K562 (cell line): Measurements from ENCODE around the gene IFTAP. TPM values are rescaled to one million over a fixed set of nuclear protein-coding genes. Genes with fewer than 3 reads are reported as not detected.

Experiments used
- DDX20 ChIP-seq: fragments of 450-650 bp; IDR thresholded peaks from 2 replicates; pipeline ENCODE4 v1.6.1; 2016; ENCODE audit warnings: missing genetic modification characterization, low read depth, mild to moderate bottlenecking, missing compliant biosample characterization, moderate library complexity
- L3MBTL2 ChIP-seq: fragments of 450-650 bp; IDR thresholded peaks from 2 replicates; pipeline ENCODE4 v1.6.1; 2016; ENCODE audit warnings: mild to moderate bottlenecking, moderate library complexity
- MAFG ChIP-seq: fragments of 450-650 bp; conservative IDR thresholded peaks from 2 replicates; pipeline ENCODE4 v1.6.1; 2016; ENCODE audit warnings: missing genetic modification characterization, missing compliant biosample characterization
- NFIC ChIP-seq: fragments of 450-650 bp; IDR thresholded peaks from 2 replicates; pipeline ENCODE4 v1.6.1; 2017; ENCODE audit warnings: mild to moderate bottlenecking, inconsistent platforms
- NRF1 ChIP-seq, 2 experiments: fragments of 450-650 bp; IDR thresholded peaks in 1 of 2; conservative IDR thresholded peaks in 1 of 2; 2 replicates each; pipeline ENCODE4 v1.6.1; 2014; ENCODE audit warnings: mild to moderate bottlenecking in 2 of 2
- PHF8 ChIP-seq: fragments of 200-600 bp; sonication (generic); IDR thresholded peaks from 2 replicates; pipeline ENCODE4 v1.6.1; 2012; ENCODE audit warnings: mixed run types, mild to moderate bottlenecking, inconsistent platforms, low read length, moderate library complexity, borderline replicate concordance
- POLR2G ChIP-seq: fragments of 200-400 bp; formaldehyde crosslinking; IDR thresholded peaks from 2 replicates; pipeline ENCODE4 v1.6.1; 2017; ENCODE audit warnings: low read depth, mild to moderate bottlenecking, antibody characterized with exemption, low read length, moderate library complexity
- RHOXF2B ChIP-seq: fragments of 250-450 bp; sonication (Bioruptor Pico); conservative IDR thresholded peaks from 2 replicates; pipeline ENCODE4 v1.5.1; 2021
- SMAD4 ChIP-seq: fragments of 250-450 bp; sonication (Bioruptor Pico); conservative IDR thresholded peaks from 2 replicates; pipeline ENCODE4 v1.8.0; 2021; ENCODE audit warnings: inconsistent platforms, mild to moderate bottlenecking, moderate library complexity
- TEAD4 ChIP-seq, 2 experiments: sonication (generic) in 1 of 2; formaldehyde crosslinking in 1 of 2; IDR thresholded peaks; 2 replicates each; pipeline versions ENCODE4 v1.6.1 to v1.8.0; 2012 to 2022; ENCODE audit warnings: borderline replicate concordance in 1 of 2, inconsistent platforms in 1 of 2, low read length in 1 of 2, mild to moderate bottlenecking in 1 of 2, missing genetic modification reagents in 1 of 2
- WHSC1 ChIP-seq: IDR thresholded peaks from one replicate; pipeline ENCODE4 v1.6.1; 2012; ENCODE audit warnings: low read length, control low read depth, inconsistent platforms
- ZNF143 ChIP-seq: sonication (generic); formaldehyde crosslinking; IDR thresholded peaks from 2 replicates; pipeline ENCODE4 v1.9.0; 2022; ENCODE audit warnings: mild to moderate bottlenecking, missing genetic modification reagents
- ZNF175 ChIP-seq: fragments of 200-800 bp; sonication (Bioruptor generic); IDR thresholded peaks from 2 replicates; pipeline ENCODE4 v1.6.1; 2016; ENCODE audit warnings: low read depth, mild to moderate bottlenecking, missing genetic modification characterization, missing compliant biosample characterization
- polyA plus RNA-seq, 8 experiments: library from polyadenylated mRNA; depleted of rRNA in 4 of 8; stranded (reverse) in 5 of 8; unstranded in 3 of 8; fragments of >200 nt; fragmentation: Nextera tagmentation in 2 of 8; fragmentation: Illumina TruSeq in 1 of 8; extraction: Ambion mirVana in 2 of 8; extraction: Trizol in 1 of 8; gene quantifications; 2 replicates each; pipeline versions ENCODE4 v1.2.1 to v1.2.3, GENCODE V29; 2011 to 2014; ENCODE audit warnings: inconsistent platforms in 1 of 8, missing spikeins in 1 of 8
- total RNA-seq, 7 experiments: library from RNA; depleted of rRNA in 6 of 7; stranded (reverse); fragments of >200 nt in 6 of 7; fragmentation: Illumina TruSeq in 2 of 7; extraction: Trizol in 2 of 7; gene quantifications; 2 replicates each; pipeline versions ENCODE4 v1.2.1 to v1.2.3, GENCODE V29; 2011 to 2021; ENCODE audit warnings: low replicate concordance in 1 of 7
- TF ChIP-seq, protein P1 (sequence below): conservative IDR thresholded peaks from 2 replicates; pipeline ENCODE4 v1.6.1; 2011; ENCODE audit warnings: low read depth, mild to moderate bottlenecking, low read length; ENCODE audit not compliant: control insufficient read depth
- TF ChIP-seq, protein P2 (sequence below): fragments of 450-650 bp; formaldehyde crosslinking; IDR thresholded peaks from 2 replicates; pipeline ENCODE4 v1.4.0; 2022; ENCODE audit warnings: mild to moderate bottlenecking, moderate library complexity

The IFTAP gene
- total and polyA plus RNA-seq, 9 of the 15 experiments (the other 6 are each of a cell fraction or from before 2014, with no cell fraction given) = 9.2 to 30.0 (median 17.0) TPM

DNA sequence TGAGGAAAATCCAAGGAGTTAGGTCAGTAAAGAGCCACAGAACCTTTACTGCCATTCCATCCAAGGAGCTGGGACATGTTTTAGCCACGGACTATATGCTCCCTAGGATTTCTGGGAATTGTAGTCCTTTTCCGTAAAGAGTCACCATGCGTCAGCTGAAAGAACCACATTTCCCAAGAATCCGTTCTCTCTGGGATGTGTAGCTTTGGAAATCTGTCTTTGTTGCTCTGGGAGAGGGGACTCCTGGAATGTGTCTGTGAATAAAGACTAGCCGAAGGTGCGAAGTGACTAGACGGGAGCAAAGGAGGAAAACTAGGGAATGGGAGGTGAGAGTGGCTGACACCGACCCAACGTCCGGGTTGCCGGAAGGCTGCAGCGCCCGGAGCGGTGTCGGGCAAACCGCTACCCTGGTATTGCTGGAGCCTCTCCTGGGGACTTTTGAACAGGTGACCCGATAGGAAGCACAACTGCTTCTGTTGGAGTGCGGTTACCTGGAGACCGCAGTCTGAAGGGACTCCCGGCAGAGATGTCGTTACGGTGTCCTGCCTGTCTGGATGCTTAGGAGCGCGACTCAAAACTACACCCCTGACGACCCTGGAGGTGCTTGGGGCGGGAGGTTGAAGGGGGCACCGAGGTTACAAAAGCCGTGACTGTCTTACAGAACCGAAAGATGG lies at the start of gene IFTAP (continued):
- TF ChIP-seq, protein P1, sequence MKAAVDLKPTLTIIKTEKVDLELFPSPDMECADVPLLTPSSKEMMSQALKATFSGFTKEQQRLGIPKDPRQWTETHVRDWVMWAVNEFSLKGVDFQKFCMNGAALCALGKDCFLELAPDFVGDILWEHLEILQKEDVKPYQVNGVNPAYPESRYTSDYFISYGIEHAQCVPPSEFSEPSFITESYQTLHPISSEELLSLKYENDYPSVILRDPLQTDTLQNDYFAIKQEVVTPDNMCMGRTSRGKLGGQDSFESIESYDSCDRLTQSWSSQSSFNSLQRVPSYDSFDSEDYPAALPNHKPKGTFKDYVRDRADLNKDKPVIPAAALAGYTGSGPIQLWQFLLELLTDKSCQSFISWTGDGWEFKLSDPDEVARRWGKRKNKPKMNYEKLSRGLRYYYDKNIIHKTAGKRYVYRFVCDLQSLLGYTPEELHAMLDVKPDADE = peak; percentile 77; the same call in 1 of the 2 replicates
- TF ChIP-seq L3MBTL2 (peak; percentile 93), NFIC (0 out of 2 replicates have a peak, but pooled peaks have one; percentile 13), POLR2G (no peak), ZNF175 (CRISPR knock-in tag) (peak; percentile 91), RHOXF2B (CRISPR knock-in tag) (peak; percentile 26; the same call in 1 of the 2 replicates), NRF1 (conservative IDR thresholded peaks at IDR 0.05 in 1 of 2, IDR thresholded peaks at IDR 0.05 in 1 of 2) (peak; percentile 4 to 39; a peak in 1 of 4 replicates), MAFG (tag) (peak; percentile 66), TEAD4 (IDR thresholded peaks at IDR 0.05; ENCODE audit: low read length) (peak; percentile 52; the same call in 1 of the 2 replicates), TEAD4 (CRISPR knock-in tag; IDR thresholded peaks at IDR 0.05; ENCODE audit: borderline replicate concordance) (no peak), PHF8 (peak; percentile 51; the same call in 1 of the 2 replicates), WHSC1 (no peak), SMAD4 (CRISPR knock-in tag) (0 out of 2 replicates have a peak, but pooled peaks have one; percentile 43), ZNF143 (peak; percentile 91), DDX20 (tag) (peak; percentile 87)
- TF ChIP-seq, protein P2, sequence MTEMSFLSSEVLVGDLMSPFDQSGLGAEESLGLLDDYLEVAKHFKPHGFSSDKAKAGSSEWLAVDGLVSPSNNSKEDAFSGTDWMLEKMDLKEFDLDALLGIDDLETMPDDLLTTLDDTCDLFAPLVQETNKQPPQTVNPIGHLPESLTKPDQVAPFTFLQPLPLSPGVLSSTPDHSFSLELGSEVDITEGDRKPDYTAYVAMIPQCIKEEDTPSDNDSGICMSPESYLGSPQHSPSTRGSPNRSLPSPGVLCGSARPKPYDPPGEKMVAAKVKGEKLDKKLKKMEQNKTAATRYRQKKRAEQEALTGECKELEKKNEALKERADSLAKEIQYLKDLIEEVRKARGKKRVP (CRISPR knock-in tag) = 0 out of 2 replicates have a peak, but pooled peaks have one; percentile 51
